Esophagus muscularis mucosa (tissue), 4 donors: ENCODE results near the gene KYNU.

Source experiments
- EP300 ChIP-seq: sonication (generic); formaldehyde crosslinking; IDR thresholded peaks from one replicate; pipeline ENCODE4 v1.6.1; 2017; ENCODE audit warnings: antibody characterized with exemption
- POLR2A ChIP-seq: fragments of 450-650 bp; IDR thresholded peaks from one replicate; pipeline ENCODE4 v1.6.1; 2017; ENCODE audit warnings: antibody characterized with exemption, moderate library complexity, mild to moderate bottlenecking, low read depth
- TF ChIP-seq, protein P1 (sequence below), 3 experiments: fragments of 200-600 bp in 2 of 3; fragments of 450-650 bp in 1 of 3; sonication (generic) in 2 of 3; IDR thresholded peaks; one replicate each; pipeline ENCODE4 v1.5.1; 2017 to 2019; ENCODE audit warnings: antibody characterized with exemption in 3 of 3, mild to moderate bottlenecking in 2 of 3, moderate library complexity in 1 of 3

DNA sequence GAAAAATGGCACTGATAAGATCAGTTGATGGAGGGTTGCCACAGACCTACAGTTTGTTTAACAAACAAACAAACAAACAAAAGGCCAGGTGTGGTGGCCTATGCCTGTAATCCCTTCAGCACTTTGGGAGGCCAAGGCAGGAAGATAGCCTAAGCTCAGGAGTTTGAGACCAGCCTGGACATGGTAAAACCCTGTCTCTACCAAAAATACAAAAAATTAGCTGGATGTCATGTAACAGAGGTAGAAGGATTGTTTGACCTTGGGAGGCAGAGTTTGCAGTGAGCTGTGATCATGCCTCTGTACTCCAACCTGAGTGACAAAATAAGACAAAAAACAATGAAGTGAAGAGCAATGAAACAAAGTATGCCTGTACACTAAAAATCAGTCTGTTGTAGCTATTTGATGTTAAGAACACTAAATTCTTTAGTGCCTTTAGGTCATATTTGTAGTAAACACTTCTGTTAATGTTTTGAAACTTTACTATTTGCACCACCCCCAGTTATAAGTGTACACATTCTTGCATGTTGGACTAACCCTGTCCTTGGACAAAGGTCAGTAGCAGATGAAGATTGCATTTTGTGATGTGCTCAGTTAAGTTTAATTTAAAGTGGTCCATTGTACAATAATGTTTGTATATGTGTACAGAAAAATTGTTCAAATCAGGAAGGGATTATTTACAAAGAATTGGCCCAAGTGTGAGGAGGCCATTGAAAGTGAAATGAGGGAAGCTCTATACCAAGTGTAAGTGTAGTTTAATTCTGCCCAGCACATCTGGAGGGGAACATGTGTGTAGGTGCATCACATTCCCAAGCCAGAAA is 73.9 kb downstream of the KYNU start:
- TF ChIP-seq EP300: no peak
- TF ChIP-seq, protein P1, sequence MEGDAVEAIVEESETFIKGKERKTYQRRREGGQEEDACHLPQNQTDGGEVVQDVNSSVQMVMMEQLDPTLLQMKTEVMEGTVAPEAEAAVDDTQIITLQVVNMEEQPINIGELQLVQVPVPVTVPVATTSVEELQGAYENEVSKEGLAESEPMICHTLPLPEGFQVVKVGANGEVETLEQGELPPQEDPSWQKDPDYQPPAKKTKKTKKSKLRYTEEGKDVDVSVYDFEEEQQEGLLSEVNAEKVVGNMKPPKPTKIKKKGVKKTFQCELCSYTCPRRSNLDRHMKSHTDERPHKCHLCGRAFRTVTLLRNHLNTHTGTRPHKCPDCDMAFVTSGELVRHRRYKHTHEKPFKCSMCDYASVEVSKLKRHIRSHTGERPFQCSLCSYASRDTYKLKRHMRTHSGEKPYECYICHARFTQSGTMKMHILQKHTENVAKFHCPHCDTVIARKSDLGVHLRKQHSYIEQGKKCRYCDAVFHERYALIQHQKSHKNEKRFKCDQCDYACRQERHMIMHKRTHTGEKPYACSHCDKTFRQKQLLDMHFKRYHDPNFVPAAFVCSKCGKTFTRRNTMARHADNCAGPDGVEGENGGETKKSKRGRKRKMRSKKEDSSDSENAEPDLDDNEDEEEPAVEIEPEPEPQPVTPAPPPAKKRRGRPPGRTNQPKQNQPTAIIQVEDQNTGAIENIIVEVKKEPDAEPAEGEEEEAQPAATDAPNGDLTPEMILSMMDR (IDR thresholded peaks at IDR 0.05): no peak
- no peak for TF ChIP-seq POLR2A
